OCI-LY7 (cell line): ENCODE results near the gene ADAM12.

ENCODE experiments used
- EZH2phosphoT487 ChIP-seq: fragments of 200-600 bp; sonication (generic); IDR thresholded peaks from 2 replicates; pipeline ENCODE4 v1.6.1; 2018; ENCODE audit warnings: low read depth, borderline replicate concordance, mild to moderate bottlenecking, mixed run types, antibody characterized with exemption, low read length, moderate library complexity, mixed read lengths
- TF ChIP-seq, protein P1 (sequence below): fragments of 200-600 bp; sonication (generic); conservative IDR thresholded peaks from 2 replicates; pipeline ENCODE4 v1.5.1; 2014; ENCODE audit warnings: mild to moderate bottlenecking, antibody characterized with exemption, low read length, moderate library complexity, mixed read lengths

DNA sequence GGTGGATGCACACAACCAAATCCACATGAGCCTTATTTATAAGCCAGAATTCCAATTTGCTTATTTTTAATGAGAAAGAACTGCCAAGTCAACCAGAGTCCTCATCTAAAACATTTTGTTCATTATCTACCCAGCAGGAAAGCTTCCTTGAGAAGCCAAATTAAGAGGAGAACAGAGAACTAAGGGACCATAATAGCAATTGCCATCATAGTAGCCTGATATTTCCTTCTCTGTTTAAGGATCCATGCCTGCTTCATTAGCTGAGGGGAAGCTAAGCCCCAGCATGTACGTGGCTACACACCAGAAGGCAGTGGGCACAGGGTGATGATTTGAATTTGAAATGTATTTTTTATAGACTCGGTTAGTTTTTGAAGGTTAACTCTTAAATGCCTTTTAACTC lies 46.8 kb downstream of the ADAM12 start:
- TF ChIP-seq, protein P1, sequence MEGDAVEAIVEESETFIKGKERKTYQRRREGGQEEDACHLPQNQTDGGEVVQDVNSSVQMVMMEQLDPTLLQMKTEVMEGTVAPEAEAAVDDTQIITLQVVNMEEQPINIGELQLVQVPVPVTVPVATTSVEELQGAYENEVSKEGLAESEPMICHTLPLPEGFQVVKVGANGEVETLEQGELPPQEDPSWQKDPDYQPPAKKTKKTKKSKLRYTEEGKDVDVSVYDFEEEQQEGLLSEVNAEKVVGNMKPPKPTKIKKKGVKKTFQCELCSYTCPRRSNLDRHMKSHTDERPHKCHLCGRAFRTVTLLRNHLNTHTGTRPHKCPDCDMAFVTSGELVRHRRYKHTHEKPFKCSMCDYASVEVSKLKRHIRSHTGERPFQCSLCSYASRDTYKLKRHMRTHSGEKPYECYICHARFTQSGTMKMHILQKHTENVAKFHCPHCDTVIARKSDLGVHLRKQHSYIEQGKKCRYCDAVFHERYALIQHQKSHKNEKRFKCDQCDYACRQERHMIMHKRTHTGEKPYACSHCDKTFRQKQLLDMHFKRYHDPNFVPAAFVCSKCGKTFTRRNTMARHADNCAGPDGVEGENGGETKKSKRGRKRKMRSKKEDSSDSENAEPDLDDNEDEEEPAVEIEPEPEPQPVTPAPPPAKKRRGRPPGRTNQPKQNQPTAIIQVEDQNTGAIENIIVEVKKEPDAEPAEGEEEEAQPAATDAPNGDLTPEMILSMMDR = no peak
- TF ChIP-seq EZH2phosphoT487 = no peak
